HG03354 (cell line): ENCODE data around the gene PGK1.
"Not testable (repeated sequence)": the region's sequence is repeated elsewhere in the genome, so short reads cannot be mapped to it uniquely, and the experiment has no call there.

Source experiments
- ATAC-seq: cut with Tn5 transposase; IDR thresholded peaks from one replicate; pipeline ENCODE4 v1.9.1; 2021; ENCODE audit warnings: mild to moderate bottlenecking; ENCODE audit not compliant: unreplicated experiment, poor library complexity, severe bottlenecking

PGK1 gene

DNA sequence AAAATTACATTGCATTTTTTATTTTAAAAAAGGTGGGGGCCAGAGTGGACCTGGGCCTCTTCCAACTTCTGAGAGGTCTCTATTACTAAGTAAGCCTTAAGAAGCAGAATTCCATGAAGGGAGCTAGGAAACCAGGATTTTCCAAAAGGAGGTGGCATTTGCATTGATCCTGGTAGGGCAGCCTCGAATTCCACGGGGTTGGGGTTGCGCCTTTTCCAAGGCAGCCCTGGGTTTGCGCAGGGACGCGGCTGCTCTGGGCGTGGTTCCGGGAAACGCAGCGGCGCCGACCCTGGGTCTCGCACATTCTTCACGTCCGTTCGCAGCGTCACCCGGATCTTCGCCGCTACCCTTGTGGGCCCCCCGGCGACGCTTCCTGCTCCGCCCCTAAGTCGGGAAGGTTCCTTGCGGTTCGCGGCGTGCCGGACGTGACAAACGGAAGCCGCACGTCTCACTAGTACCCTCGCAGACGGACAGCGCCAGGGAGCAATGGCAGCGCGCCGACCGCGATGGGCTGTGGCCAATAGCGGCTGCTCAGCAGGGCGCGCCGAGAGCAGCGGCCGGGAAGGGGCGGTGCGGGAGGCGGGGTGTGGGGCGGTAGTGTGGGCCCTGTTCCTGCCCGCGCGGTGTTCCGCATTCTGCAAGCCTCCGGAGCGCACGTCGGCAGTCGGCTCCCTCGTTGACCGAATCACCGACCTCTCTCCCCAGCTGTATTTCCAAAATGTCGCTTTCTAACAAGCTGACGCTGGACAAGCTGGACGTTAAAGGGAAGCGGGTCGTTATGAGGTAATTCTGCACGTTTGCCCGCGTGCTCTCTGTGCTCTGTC is at the start of gene PGK1:
TSS of gene PGK1 (plus strand) at position 626 of the 824 bp plus-strand sequence. CDS start at position 719, 93 bp downstream.
- ATAC-seq: peak; percentile 97

DNA sequence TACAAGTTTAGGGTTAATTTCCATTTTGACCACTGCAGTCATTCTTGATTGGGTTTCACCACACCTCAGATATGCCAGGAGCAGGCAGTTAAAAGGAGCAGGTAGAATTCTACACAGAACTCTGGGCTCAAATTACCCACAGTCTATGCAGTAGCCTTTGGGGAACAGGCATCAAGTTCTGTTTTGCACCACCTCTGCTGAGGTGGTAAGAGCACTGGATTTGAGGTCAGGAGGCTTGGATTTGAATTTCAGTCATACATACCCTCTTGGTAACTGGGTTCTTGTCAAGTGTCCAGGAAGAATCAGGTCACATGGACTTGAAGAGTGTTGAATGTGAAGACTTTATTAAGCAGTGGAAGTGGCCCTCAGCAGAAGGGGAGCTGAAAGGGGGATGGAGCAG is 40.4 kb upstream of the PGK1 start:
- no peak for ATAC-seq

DNA sequence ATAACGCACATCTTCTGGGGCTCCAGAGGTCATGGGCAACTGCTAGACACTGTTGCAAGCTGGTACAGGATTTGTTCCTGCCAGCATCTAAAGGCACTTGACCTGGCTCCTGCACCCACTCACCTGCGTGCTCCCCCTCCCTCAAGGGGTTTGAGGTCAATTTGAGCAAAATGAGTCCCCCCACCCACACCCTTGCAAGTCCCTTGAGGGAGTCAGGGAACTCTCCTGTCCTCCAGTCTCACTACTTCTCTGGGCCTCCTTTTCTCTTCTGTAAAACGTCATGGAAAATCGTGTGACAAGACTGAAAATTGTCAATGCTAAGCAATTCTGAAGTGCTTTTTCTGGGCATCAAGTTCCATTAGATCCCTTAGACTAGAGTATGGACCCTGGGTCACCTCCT is 39.9 kb upstream of the PGK1 start:
- no peak for ATAC-seq

DNA sequence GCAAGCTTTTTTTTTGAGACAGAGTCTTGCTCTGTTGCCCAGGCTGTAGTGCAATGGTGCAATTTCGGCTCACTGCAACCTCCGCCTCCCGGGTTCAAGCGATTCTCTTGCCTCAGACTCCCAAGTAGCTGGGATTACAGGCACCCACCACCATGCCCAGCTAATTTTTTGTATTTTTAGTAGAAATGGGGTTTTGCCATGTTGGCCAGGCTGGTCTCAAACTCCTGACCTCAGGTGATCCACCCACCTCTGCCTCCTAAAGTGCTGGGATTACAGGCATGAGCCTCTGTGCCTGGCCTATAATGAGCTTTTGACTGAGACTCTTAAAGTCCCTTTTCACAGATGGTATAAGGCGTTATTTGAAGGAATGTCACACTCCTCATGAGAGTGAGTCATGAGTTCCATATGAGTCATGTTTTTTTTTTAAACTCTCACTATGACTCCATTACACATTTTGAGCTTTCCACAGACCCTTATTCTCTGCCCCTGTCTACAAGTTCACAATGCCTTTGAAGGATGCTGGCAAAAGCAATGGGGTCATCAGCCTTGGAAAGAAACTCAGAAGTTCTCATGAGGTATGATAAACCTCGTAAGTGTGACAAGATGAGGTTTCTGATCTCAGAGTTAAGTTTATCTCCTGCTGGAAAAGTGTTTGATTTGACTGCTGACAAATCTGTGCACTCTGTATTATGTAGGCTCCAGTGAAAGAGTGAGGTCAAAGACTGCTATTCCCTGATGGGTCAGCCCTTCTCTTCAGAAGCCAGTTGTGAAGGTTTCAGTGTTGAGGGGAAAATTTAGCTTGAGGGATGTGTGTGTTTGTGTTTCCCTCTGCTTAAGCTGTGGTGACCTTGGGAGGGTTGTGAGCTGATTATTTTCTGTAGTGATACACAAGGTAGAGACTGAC is 39.1 kb upstream of the PGK1 start:
- peak; percentile 90 for ATAC-seq

DNA sequence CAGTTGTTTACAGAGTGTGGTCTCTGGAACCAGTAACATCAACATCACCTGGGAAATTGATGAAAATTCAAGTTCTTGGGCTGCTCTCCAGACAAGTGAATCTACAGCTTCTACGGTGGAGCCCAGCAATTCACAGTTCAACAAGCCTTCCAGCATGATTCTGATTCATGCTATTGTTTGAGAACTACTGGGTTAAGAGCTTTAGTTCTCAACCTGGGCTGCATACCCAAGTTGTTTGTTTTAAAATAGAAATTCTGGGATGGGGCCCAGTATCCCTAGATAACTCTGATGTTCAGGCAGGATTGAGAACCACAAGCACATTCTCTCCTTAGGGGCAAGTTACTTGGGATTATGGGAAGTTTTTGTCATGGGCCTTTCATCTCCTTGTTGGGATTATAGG is 37.9 kb upstream of the PGK1 start:
- ATAC-seq: no peak

DNA sequence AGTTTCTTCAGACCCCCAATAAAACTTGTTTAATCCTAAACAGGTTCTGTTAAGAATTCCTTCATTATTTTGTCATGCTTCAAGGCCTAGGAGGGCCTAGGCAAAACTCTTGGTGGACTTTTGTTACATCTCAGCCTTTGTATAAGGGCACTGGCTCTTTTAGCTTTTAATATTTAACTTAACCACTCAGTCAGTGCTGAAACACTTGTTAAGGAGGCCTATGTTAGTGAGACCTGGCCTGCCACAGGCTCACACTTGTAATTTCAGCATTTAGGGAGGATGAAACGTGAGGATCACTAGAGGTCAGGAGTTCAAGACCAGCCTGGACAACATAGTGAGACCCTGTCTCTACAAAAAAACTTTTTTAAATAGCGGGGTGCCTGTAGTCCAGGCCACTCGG is 32.7 kb upstream of the PGK1 start:
- no peak for ATAC-seq

DNA sequence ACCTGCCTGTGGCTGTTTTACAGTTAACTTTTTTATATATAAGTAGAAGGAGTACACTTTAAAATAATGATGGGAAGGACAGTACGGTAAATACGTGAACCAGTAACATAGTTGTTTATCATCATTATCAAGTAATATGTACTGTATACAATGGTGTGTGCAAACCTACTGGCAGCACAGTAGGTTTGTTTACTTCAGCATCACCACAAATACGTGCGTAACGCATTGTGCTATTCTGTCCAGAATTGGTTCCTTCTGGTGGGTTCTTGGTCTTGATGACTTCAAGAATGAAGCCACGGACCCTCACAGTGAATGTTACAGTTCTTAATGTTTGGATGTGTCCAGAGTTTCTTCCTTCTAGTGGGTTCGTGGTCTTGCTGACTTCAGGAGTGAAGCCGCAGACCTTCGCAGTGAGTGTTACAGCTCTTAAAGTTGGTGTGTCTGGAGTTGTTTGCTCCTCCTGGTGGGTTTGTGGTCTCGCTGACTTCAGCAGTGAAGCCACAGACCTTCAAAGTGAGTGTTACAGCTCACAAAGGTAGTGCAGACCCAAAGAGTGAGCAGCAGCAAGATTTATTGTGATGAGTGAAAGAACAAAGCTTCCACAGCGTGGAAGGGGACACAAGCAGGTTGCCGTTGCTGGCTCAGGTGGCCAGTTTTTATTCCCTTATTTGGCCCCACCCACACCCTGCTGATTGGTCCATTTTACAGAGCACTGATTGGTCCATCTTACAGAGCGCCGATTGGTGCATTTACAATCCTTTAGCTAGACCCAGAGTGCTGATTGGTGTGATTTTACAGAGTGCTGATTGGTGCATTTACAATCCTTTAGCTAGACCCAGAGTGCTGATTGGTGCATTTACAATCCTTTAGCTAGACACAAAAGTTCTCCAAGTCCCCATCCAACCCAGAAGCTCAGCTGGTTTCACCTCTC is 30.6 kb upstream of the PGK1 start:
- ATAC-seq: not testable (repeated sequence)

DNA sequence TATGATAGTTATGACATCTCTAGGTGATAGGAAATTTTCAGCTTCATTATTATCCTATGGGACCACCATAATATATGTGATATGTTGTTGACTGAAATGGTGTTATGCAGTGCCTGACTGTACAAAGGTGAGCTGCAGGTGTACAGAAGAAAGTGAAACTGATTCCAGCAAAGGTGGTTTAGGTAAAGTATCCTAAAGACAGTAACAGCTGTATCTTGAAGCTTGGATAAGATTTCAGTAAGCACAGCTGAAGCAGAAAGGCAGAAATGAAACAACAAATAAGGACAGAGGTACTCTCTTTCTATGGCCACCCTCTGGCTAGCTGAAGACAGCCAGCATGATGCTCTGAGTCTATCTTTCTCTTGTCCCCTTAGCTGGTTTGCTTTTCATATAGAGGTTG is 30.0 kb upstream of the PGK1 start:
- peak; percentile 67 for ATAC-seq

DNA sequence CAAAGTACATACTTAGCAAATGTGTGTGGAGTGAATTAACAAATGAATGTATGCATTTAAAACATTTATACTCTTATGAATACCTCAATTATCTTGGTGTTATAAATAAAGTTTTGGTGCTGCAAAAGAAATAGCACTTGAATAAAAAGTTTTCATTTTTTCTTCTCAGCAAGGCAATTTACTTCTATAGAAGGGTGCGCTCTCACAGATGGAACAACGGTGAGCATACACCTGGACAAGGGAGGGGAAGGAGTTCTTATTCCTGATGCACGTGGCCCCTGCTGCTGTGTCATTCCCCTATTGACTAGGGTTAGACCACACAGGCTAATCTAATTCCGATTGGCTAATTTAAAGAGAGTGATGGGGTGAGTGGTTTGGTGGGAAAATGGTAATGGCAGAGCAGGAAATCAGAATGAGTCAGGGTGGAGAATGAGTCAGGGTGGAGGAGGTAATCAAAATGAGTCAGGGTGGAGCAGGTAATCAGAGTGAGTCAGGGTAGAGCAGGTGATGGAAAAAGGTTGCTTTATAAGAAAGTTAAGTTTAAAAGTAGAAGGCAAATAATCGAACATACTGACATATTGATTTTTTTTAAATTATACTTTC is 28.2 kb upstream of the PGK1 start:
- no peak for ATAC-seq

DNA sequence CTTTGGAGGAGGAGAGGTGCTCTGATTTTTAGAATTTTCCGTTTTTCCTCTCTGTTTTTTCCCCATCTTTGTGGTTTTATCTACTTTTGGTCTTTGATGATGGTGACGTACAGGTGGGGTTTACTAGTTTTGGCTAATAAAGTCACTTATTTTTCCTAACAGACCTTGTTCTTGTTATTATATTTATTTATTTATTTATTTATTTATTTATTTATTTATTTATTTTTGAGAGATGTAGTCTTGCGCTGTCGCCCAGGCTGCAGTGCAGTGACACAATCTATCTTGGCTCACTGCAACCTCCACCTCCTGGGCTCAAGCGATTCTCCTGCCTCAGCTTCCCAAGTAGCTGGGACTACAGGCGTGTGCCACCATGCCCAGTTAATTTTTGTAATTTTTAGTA is 22.6 kb upstream of the PGK1 start:
- not testable (repeated sequence) for ATAC-seq

DNA sequence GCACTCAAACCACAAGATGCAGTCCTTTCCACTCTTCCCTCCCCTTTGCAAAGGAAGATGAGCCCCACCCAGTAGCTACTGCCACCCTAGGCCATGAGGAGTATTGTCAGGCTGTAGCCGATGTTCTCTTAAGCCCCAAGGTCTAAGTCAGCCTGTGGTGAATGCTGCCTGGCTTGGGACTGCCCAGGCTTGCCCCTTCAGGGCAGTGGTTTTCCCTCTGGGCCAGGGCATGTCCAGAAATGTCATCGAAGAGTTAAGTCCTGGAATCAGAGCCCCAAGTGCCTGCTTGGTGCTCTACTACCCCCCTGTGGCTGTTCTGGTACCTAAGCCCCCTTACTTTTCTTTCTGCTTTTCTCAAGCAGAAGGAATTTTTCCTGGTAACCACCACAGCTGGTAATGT is 11.8 kb upstream of the PGK1 start:
- ATAC-seq: peak; percentile 86

DNA sequence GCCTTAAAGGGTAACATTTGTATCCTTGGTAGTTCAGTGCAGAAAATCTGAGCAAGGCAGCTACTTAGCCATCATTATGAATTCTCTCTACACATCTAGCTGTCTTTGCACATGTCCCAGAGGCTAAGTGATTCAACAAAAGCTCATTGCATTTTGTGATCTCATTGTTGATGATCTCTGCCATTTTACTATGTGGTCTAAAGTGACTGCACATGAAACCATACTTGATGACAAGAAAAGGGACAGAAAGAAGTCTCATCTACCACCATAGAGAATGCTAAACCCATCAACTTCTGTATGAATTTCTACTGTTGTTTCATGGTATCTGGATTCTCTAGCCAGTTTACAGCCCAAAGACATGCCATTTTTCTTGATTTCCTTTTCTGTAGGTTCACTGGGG is 5.9 kb upstream of the PGK1 start:
- no peak for ATAC-seq

DNA sequence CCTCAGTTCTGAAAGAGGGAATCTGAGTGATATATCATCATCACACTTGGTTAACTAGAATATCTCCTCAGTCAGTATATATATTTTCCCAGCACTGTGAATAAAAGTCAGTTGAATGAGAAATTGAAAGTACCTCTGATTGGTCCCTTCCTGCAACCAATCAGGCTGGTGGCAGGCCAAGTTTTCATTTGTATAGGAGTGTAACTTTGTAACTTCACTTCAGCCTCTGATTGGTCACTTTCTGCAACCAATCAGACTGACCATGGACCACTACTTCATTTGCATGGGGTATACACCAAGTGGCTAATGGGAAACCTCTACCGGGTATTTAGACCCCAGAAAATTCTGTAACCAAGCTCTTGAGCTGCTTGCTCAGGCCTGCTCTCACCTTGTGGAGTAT is 2.0 kb upstream of the PGK1 start:
- ATAC-seq: no peak

DNA sequence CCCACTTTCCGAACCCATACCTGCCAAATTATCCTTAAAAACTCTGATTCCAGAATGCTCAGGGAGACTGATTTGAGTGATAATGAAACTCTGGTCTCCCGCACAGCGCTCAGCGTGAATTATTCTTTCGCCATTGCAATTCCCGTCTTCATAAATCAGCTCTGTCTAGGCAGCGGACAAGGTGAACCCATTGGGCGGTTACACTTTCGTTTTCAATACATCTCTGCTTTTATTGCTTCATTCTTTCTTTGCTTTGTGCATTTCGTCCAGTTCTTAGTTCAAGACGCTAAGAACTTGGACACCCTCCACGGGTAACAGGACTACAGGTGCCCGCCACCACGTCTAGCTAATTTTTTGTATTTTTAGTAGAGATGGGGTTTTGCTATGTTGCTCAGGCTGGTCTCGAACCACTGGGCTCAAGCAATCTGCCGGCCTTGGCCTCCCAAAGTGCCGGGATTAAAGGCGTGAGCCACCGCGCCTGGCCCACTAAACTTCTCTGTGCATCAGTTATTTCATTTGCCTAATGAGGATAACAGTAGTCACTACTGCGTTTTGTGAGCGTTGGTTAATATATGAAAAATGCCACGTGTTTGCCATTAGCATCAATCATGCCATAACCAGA is 936 bp upstream of the PGK1 start:
- no peak for ATAC-seq

DNA sequence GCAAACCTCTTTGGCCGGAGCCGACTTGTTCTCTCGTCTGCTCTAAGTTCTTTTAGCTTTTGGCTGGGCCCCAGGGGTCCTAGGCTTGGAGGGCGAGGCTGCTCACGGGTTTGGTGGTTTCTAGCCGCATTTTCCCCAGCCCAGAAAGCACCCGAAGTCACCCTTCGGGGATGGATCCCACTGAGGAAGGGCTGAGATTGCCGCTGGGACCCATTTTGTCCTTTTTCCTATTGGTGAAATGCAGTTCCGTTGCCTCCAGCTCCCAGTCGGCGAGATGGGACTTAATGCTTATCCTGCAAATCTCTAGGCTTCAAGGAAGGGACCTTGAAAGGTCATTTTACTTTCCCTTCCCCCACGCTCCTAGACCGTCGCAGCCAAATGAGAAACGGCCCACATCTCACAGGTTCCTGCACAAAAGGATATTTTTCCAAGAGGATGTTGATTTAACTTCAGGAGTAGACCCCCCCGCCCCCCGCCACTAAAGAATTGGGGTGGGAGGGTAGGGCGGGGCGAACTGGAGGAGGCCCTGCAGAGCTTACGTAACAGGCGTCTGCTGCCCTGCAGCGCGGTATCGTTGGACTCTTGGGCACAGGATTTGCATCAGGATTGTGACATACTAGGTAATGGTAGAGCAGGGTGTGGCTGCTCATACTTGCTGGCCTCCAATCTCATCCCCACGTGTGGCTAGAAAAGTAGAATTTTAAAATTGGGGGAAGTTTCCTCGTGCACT is 564 bp downstream of the PGK1 start:
- ATAC-seq: peak; percentile 33

DNA sequence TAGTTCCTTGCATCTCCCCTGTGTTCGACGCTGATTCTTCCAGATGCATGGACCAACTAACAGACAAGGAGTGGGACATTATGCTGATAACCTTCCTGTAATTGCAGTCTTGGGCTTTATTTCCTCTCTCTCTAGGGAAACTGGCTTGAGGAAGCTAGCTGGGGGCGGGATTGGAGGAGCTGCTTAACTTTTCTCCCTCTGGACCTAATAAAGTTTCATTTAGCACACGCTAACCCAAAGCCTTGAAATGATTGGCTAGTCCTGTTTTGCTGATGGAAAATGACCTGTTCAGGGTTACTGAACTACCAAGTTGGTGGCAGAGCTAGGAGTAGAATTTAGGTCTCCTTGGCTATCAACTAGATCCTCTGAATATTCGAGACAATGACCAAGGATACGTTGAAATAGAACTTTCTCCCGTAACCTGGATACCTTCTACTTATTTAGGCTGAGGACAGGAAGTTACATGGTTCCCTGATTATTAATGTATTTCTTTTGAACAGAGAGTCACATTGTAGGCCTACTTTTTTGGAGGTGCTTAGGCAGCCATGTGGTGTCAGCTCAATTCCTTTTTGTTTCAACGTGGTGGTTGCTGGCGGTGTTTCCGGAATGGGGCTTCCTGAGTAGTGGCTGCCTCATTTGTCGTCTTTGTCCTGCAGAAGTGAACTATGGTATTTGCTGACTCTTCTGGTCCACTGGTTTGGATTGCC is 2.0 kb downstream of the PGK1 start:
- ATAC-seq: no peak

DNA sequence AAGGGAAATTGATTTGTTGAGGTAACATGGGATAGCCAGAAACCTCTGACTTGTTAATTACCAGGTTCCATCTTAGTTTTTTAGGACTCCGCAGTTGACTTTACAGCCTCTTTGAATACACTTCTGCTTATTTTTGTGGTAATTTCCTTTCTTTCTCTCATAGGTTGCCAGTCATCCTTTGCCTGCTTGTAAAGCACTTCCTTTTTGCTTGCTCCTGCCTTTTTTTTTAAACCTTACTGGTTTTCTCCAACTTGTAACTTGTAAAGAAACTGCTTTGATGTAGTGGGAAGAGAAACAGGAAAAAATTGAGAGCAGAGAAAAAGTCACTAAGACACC is 2.6 kb downstream of the PGK1 start:
- ATAC-seq: no peak

DNA sequence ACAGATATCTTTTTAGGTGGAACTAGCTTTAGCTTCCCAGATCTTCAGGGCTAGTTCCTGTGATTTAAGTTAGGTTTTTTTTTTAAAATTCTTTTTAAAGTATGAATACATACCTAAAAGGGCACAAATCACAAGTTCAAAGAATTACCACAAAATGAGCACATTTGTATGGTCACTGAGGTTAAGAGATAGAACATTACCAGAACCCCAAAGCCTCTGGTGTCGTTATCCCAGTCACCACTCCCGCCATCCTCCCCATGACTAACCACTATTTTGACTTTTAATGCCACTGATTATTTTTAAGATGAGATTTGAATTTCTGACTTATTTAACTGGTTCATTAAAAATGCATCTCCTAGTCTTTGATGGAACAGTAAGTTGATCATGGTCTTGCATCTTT is 5.4 kb downstream of the PGK1 start:
- no peak for ATAC-seq
